Osteocyte (in vitro differentiated cells): ENCODE results near the gene PKN3. TPM values are rescaled to one million over a fixed set of nuclear protein-coding genes. Genes with fewer than 3 reads are reported as not detected.

Experiments
- DNase-seq: peaks from one replicate; pipeline ENCODE4 v3.0.0; 2021; ENCODE audit warnings: mixed read lengths; ENCODE audit not compliant: unreplicated experiment; ENCODE audit errors: extremely low spot score
- H3K27ac Mint-ChIP-seq: one replicate; pipeline ENCODE4 v1.8.0; 2021; ENCODE audit warnings: mild to moderate bottlenecking, mixed read lengths; ENCODE audit not compliant: unreplicated experiment
- H3K27me3 Mint-ChIP-seq: one replicate; pipeline ENCODE4 v1.8.0; 2021; ENCODE audit warnings: mixed read lengths; ENCODE audit not compliant: unreplicated experiment
- H3K36me3 Mint-ChIP-seq: one replicate; pipeline ENCODE4 v1.8.0; 2021; ENCODE audit warnings: mixed read lengths; ENCODE audit not compliant: unreplicated experiment
- H3K4me1 Mint-ChIP-seq: one replicate; pipeline ENCODE4 v1.8.0; 2021; ENCODE audit warnings: mixed read lengths; ENCODE audit not compliant: unreplicated experiment
- H3K4me3 Mint-ChIP-seq: one replicate; pipeline ENCODE4 v1.8.0; 2021; ENCODE audit warnings: mild to moderate bottlenecking, moderate library complexity, mixed read lengths; ENCODE audit not compliant: unreplicated experiment
- H3K9me3 Mint-ChIP-seq: one replicate; pipeline ENCODE4 v1.8.0; 2021; ENCODE audit warnings: mixed read lengths; ENCODE audit not compliant: unreplicated experiment
- total RNA-seq: library from RNA; stranded (reverse); gene quantifications from 2 replicates; pipeline ENCODE4 v1.2.1, GENCODE V29; 2021
- TF ChIP-seq, protein P1 (sequence below): fragments of 200-600 bp; sonication (generic); IDR thresholded peaks from 2 replicates; pipeline ENCODE4 v1.5.0; 2021; ENCODE audit warnings: antibody characterized with exemption, mild to moderate bottlenecking, moderate library complexity

Gene PKN3
- total RNA-seq, 1 donor from 2014 or later = 7.5 TPM

- H3K27ac Mint-ChIP-seq = no peak overlapping the region
- TF ChIP-seq, protein P1, sequence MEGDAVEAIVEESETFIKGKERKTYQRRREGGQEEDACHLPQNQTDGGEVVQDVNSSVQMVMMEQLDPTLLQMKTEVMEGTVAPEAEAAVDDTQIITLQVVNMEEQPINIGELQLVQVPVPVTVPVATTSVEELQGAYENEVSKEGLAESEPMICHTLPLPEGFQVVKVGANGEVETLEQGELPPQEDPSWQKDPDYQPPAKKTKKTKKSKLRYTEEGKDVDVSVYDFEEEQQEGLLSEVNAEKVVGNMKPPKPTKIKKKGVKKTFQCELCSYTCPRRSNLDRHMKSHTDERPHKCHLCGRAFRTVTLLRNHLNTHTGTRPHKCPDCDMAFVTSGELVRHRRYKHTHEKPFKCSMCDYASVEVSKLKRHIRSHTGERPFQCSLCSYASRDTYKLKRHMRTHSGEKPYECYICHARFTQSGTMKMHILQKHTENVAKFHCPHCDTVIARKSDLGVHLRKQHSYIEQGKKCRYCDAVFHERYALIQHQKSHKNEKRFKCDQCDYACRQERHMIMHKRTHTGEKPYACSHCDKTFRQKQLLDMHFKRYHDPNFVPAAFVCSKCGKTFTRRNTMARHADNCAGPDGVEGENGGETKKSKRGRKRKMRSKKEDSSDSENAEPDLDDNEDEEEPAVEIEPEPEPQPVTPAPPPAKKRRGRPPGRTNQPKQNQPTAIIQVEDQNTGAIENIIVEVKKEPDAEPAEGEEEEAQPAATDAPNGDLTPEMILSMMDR = no peak
- no peaks in the 10 kb centered on the region for H3K27me3 Mint-ChIP-seq
- DNase-seq = no peak
- no peak overlapping the region for H3K4me3 Mint-ChIP-seq
- H3K4me1 Mint-ChIP-seq = peaks cover 3% of the 10 kb centered on the region
- H3K36me3 Mint-ChIP-seq = peaks cover 12% of the 10 kb centered on the region
- no peaks in the 10 kb centered on the region for H3K9me3 Mint-ChIP-seq
Observed at GRCh38 chr9:128731691-128732090, 29.4 kb downstream of the PKN3 start.

DNA sequence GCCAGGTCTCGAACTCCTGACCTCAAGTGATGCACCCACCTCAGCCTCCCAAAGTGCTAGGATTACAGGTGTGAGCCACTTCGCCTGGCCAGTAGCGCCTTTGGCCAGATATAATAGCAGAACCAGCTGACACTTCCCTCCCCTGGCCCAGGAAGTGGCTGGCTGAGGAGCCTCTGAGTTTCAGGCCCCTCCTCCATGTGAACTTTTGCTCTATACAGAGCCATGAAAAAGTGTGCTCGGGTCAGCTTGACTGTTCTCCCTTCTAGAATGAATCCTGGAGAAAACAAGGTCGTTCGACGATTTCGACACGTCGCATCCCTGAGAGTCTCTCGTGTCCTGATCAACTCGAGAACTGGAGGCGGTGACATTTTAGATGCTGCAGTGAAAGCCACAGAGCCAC, 30.3 kb downstream of the PKN3 start:
- H3K36me3 Mint-ChIP-seq = peaks cover 17% of the 10 kb centered on the region
- TF ChIP-seq, protein P1 = no peak
- DNase-seq = no peak
- no peaks in the 10 kb centered on the region for H3K9me3 Mint-ChIP-seq
- peaks cover 3% of the 10 kb centered on the region for H3K4me1 Mint-ChIP-seq
- no peaks in the 10 kb centered on the region for H3K27me3 Mint-ChIP-seq
- H3K4me3 Mint-ChIP-seq = no peak overlapping the region
- no peak overlapping the region for H3K27ac Mint-ChIP-seq

DNA sequence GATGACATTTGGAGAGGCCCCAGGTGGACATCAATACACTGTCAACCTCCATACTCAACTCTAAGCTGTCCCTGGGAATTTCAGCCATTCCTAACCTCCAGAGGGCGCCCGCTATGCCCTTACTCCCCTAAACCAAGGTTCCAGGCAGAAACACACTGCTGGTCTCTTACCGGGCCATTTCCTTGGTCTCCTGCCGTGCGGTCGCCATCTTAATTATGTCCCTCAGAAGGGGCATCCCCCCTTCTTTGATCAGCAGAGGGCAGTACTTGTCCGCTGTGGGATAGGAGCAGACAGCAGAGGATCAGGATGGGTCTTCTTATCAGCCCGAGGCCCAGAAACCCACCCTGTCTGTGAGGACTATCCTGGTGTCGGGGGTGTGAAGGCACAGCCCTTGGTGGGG, 31.0 kb downstream of the PKN3 start:
- Mint-ChIP-seq H3K27me3 (no peaks in the 10 kb centered on the region), H3K36me3 (peaks cover 18% of the 10 kb centered on the region), H3K9me3 (no peaks in the 10 kb centered on the region), H3K27ac (peak overlapping the region; percentile 72), H3K4me3 (no peak overlapping the region), H3K4me1 (peaks cover 3% of the 10 kb centered on the region)
- DNase-seq = peak; percentile 87
- TF ChIP-seq, protein P1 = peak; percentile 76

- Mint-ChIP-seq H3K36me3 (peaks cover 22% of the 10 kb centered on the region), H3K4me3 (no peak overlapping the region), H3K27me3 (no peaks in the 10 kb centered on the region), H3K27ac (no peak overlapping the region), H3K4me1 (peaks cover 3% of the 10 kb centered on the region), H3K9me3 (no peaks in the 10 kb centered on the region)
- TF ChIP-seq, protein P1 = no peak
- DNase-seq = no peak
Observed at GRCh38 chr9:128735373-128735772, 33.1 kb downstream of the PKN3 start.

GRCh38 chr9:128742401-128742800, 40.1 kb downstream of the PKN3 start:
- H3K27ac Mint-ChIP-seq = no peak overlapping the region

More at GRCh38 chr9:128742401-128742800, 40.1 kb downstream of the PKN3 start:
- Mint-ChIP-seq H3K4me3 (no peak overlapping the region), H3K9me3 (no peaks in the 10 kb centered on the region), H3K4me1 (no peaks in the 10 kb centered on the region), H3K27me3 (no peaks in the 10 kb centered on the region), H3K36me3 (peaks cover 24% of the 10 kb centered on the region)
- DNase-seq = no peak
- TF ChIP-seq, protein P1 = no peak
